H9 (cell line): Measurements from ENCODE around the gene CPT1C. TPM values are rescaled to one million over a fixed set of nuclear protein-coding genes. Genes with fewer than 3 reads are reported as not detected.

ENCODE experiments used
- DNase-seq: peaks from one replicate; pipeline ENCODE4 v3.0.0-alpha.2; 2017
- H2AFZ ChIP-seq: one replicate; pipeline ENCODE4 v1.6.1; 2013; ENCODE audit warnings: mild to moderate bottlenecking, low read length, control low read depth, moderate library complexity
- H2AK5ac ChIP-seq: 2 replicates; pipeline ENCODE4 v1.6.1; 2013; ENCODE audit warnings: low read length, control low read depth, mixed read lengths; ENCODE audit not compliant: insufficient read length
- H2BK120ac ChIP-seq: one replicate; pipeline ENCODE4 v1.6.1; 2013; ENCODE audit warnings: low read depth, mild to moderate bottlenecking, low read length, control low read depth, inconsistent platforms; ENCODE audit not compliant: poor library complexity, severe bottlenecking
- H2BK12ac ChIP-seq: 2 replicates; pipeline ENCODE4 v1.6.1; 2013; ENCODE audit warnings: low read length, control low read depth, mixed read lengths, low read depth; ENCODE audit not compliant: insufficient read length
- H2BK15ac ChIP-seq: 2 replicates; pipeline ENCODE4 v1.6.1; 2013; ENCODE audit warnings: low read depth, low read length, control low read depth
- H2BK20ac ChIP-seq: one replicate; pipeline ENCODE4 v1.6.1; 2013; ENCODE audit warnings: low read depth, mild to moderate bottlenecking, low read length, control low read depth, inconsistent platforms; ENCODE audit not compliant: poor library complexity, severe bottlenecking
- H2BK5ac ChIP-seq: 2 replicates; pipeline ENCODE4 v1.6.1; 2013; ENCODE audit warnings: low read length, control low read depth, mixed read lengths; ENCODE audit not compliant: insufficient read length
- H3K14ac ChIP-seq: 2 replicates; pipeline ENCODE4 v1.6.1; 2013; ENCODE audit warnings: low read length, control low read depth; ENCODE audit not compliant: insufficient read depth
- H3K18ac ChIP-seq: 2 replicates; pipeline ENCODE4 v1.6.1; 2013; ENCODE audit warnings: low read depth, mild to moderate bottlenecking, mixed read lengths, low read length, control low read depth; ENCODE audit not compliant: insufficient read length
- H3K23ac ChIP-seq: 2 replicates; pipeline ENCODE4 v1.6.1; 2013; ENCODE audit warnings: low read length, control low read depth, mixed read lengths, low read depth; ENCODE audit not compliant: insufficient read length
- H3K23me2 ChIP-seq: 2 replicates; pipeline ENCODE4 v1.6.1; 2013; ENCODE audit warnings: low read depth, mild to moderate bottlenecking, mixed read lengths, low read length, control low read depth; ENCODE audit not compliant: insufficient read length, poor library complexity, severe bottlenecking
- H3K27ac ChIP-seq: 2 replicates; pipeline ENCODE4 v1.5.1; 2013; ENCODE audit warnings: low read length, control low read depth, mixed read lengths, low read depth; ENCODE audit not compliant: insufficient read length
- H3K27me3 ChIP-seq: 2 replicates; pipeline ENCODE4 v1.6.1; 2013; ENCODE audit warnings: low read length, control low read depth, inconsistent platforms; ENCODE audit not compliant: insufficient read depth
- H3K4ac ChIP-seq: 2 replicates; pipeline ENCODE4 v1.6.1; 2013; ENCODE audit warnings: low read depth, mild to moderate bottlenecking, control low read depth, inconsistent platforms, low read length, moderate library complexity
- H3K4me1 ChIP-seq: 2 replicates; pipeline ENCODE4 v1.6.1; 2013; ENCODE audit warnings: low read length, control low read depth, inconsistent platforms; ENCODE audit not compliant: insufficient read depth
- H3K4me2 ChIP-seq: 2 replicates; pipeline ENCODE4 v1.6.1; 2013; ENCODE audit warnings: low read length, control low read depth, mixed read lengths; ENCODE audit not compliant: insufficient read length, insufficient read depth
- H3K56ac ChIP-seq: 2 replicates; pipeline ENCODE4 v1.6.1; 2013; ENCODE audit warnings: low read depth, mild to moderate bottlenecking, mixed read lengths, low read length, control low read depth; ENCODE audit not compliant: insufficient read length
- H3K79me1 ChIP-seq: 2 replicates; pipeline ENCODE4 v1.6.1; 2013; ENCODE audit warnings: low read depth, mild to moderate bottlenecking, moderate library complexity, low read length, control low read depth, inconsistent platforms; ENCODE audit not compliant: insufficient read depth, poor library complexity, severe bottlenecking
- H3K79me2 ChIP-seq: 2 replicates; pipeline ENCODE4 v1.6.1; 2013; ENCODE audit warnings: low read length, control low read depth, inconsistent platforms; ENCODE audit not compliant: insufficient read depth
- H3K9ac ChIP-seq: 2 replicates; pipeline ENCODE4 v1.6.1; 2013; ENCODE audit warnings: low read length, control low read depth, mixed read lengths; ENCODE audit not compliant: insufficient read length; ENCODE audit errors: extremely low read depth
- H3K9me3 ChIP-seq: one replicate; pipeline ENCODE4 v1.6.1; 2013; ENCODE audit warnings: low read depth, low read length, inconsistent platforms; ENCODE audit not compliant: control insufficient read depth
- H3T11ph ChIP-seq: one replicate; pipeline ENCODE4 v1.6.1; 2013; ENCODE audit warnings: mild to moderate bottlenecking, low read length, control low read depth, inconsistent platforms
- H4K20me1 ChIP-seq: one replicate; pipeline ENCODE4 v1.6.1; 2013; ENCODE audit not compliant: control insufficient read depth, insufficient read length, insufficient read depth
- H4K5ac ChIP-seq: 2 replicates; pipeline ENCODE4 v1.6.1; 2013; ENCODE audit warnings: low read depth, mild to moderate bottlenecking, mixed read lengths, low read length, control low read depth; ENCODE audit not compliant: insufficient read length
- H4K8ac ChIP-seq: replicated peaks from 2 replicates; pipeline ENCODE4 v1.6.1; 2013; ENCODE audit warnings: low read length, control low read depth, mixed read lengths, low read depth; ENCODE audit not compliant: insufficient read length
- H4K91ac ChIP-seq: 2 replicates; pipeline ENCODE4 v1.6.1; 2013; ENCODE audit warnings: low read depth, mild to moderate bottlenecking, moderate library complexity, mixed read lengths, low read length, control low read depth; ENCODE audit not compliant: insufficient read length
- H3K27ac Mint-ChIP-seq, 3 experiments: 2 replicates in 2 of 3; 3 replicates in 1 of 3; pipeline ENCODE4 v1.8.0; 2020 to 2021; ENCODE audit warnings: mixed read lengths in 3 of 3, mild to moderate bottlenecking in 1 of 3, moderate library complexity in 1 of 3
- H3K27me3 Mint-ChIP-seq: 2 replicates; pipeline ENCODE4 v1.8.0; 2021; ENCODE audit warnings: low read depth, mild to moderate bottlenecking, moderate library complexity, mixed read lengths
- H3K36me3 Mint-ChIP-seq, 3 experiments: 2 replicates in 2 of 3; 3 replicates in 1 of 3; pipeline ENCODE4 v1.8.0; 2020 to 2021; ENCODE audit warnings: low read depth in 3 of 3, mixed read lengths in 3 of 3; ENCODE audit not compliant: insufficient read depth in 1 of 3
- H3K4me1 Mint-ChIP-seq, 2 experiments: 2 replicates each; pipeline ENCODE4 v1.8.0; 2020; ENCODE audit warnings: mixed read lengths in 2 of 2
- H3K4me3 Mint-ChIP-seq, 2 experiments: 2 replicates in 1 of 2; 3 replicates in 1 of 2; pipeline ENCODE4 v1.8.0; 2020 to 2021; ENCODE audit warnings: mild to moderate bottlenecking in 2 of 2, mixed read lengths in 2 of 2, moderate library complexity in 1 of 2
- H3K9me3 Mint-ChIP-seq, 2 experiments: 2 replicates in 1 of 2; 3 replicates in 1 of 2; pipeline ENCODE4 v1.8.0; 2020; ENCODE audit warnings: mild to moderate bottlenecking in 2 of 2, mixed read lengths in 2 of 2, moderate library complexity in 1 of 2
- CTCF ChIP-seq: fragments of 200-600 bp; sonication (generic); conservative IDR thresholded peaks from 3 replicates; pipeline ENCODE4 v1.8.0; 2021; ENCODE audit warnings: antibody characterized with exemption, mild to moderate bottlenecking
- WGBS: extraction: QIAGEN DNeasy Blood & Tissue Kit; methylation state at CpG from one replicate; pipeline ENCODE4 v1.1.7; 2013; ENCODE audit warnings: missing lambda C conversion rate, low lambda C conversion rate, mixed read lengths; ENCODE audit not compliant: insufficient read length; ENCODE audit errors: extremely low coverage; 5-methylcytosine and 5-hydroxymethylcytosine counted together
- total RNA-seq: library from RNA; stranded (reverse); gene quantifications from 2 replicates; pipeline ENCODE4 v1.2.1, GENCODE V29; 2021

CPT1C gene
- total RNA-seq, 1 experiment from 2014 or later, result 74.6 TPM

- Histone ChIP-seq H4K91ac (no peak overlapping the region), H3K4me2 (no peak overlapping the region), H2BK15ac (no peak overlapping the region), H3K27ac (no peak overlapping the region), H2BK5ac (no peak overlapping the region), H3K4me1 (no peaks in the 10 kb centered on the region), H4K5ac (no peak overlapping the region), H3K27me3 (no peaks in the 10 kb centered on the region), H3K79me1 (no peaks in the 10 kb centered on the region), H3K56ac (no peak overlapping the region), H2AFZ (no peak overlapping the region), H3T11ph (no peak overlapping the region), H3K9me3 (no peaks in the 10 kb centered on the region), H3K23me2 (no peaks in the 10 kb centered on the region), H3K79me2 (no peaks in the 10 kb centered on the region), H3K4ac (no peak overlapping the region), H4K8ac (no peak overlapping the region), H3K9ac (no peak overlapping the region), H3K23ac (no peak overlapping the region), H3K14ac (no peak overlapping the region), H2BK12ac (no peak overlapping the region), H2AK5ac (no peak overlapping the region), H3K18ac (no peak overlapping the region), H4K20me1 (no peaks in the 10 kb centered on the region), H2BK120ac (no peak overlapping the region), H2BK20ac (no peak overlapping the region)
- Mint-ChIP-seq H3K27ac (no peak overlapping the region), H3K4me3 (no peak overlapping the region), H3K36me3 (peaks cover 21 to 57% (median 51%) of the 10 kb centered on the region in 3 experiments), H3K9me3 (no peaks in the 10 kb centered on the region), H3K4me1 (no peaks in the 10 kb centered on the region), H3K27me3 (no peaks in the 10 kb centered on the region; the same call in 1 of the 2 replicates)
- DNase-seq, result no peak
- no peak for TF ChIP-seq CTCF
- WGBS, result no CpG with 5 or more reads among the region's 22 CpGs
Measured at GRCh38 chr19:49704888-49705642, 14.1 kb downstream of the CPT1C start.
